Colon (tissue), 2 donors: ENCODE results near the gene TMEFF1.
"Not testable (repeated sequence)": the region's sequence is repeated elsewhere in the genome, so short reads cannot be mapped to it uniquely, and the experiment has no call there.

Source experiments
- FAIRE-seq: peaks from 2 replicates; lab custom pipeline; 2012; peaks lifted over from hg19 to GRCh38; lab: Jason Lieb, UNC
- donor health status: control.
- donor health status: control.

The TMEFF1 gene

GRCh38 chr9:100498592-100498991, 25.6 kb downstream of the TMEFF1 start:
- no peak for FAIRE-seq

GRCh38 chr9:100499460-100499859, 26.5 kb downstream of the TMEFF1 start:
- FAIRE-seq = no peak

- no peak for FAIRE-seq
Measured at GRCh38 chr9:100499866-100500265, 26.9 kb downstream of the TMEFF1 start.

GRCh38 chr9:100505564-100506159, 32.7 kb downstream of the TMEFF1 start:
- FAIRE-seq = no peak

- not testable (repeated sequence) for FAIRE-seq
Measured at GRCh38 chr9:100507350-100507749, 34.4 kb downstream of the TMEFF1 start.

- no peak for FAIRE-seq
Measured at GRCh38 chr9:100511205-100511604, 38.3 kb downstream of the TMEFF1 start.

- no peak for FAIRE-seq
Measured at GRCh38 chr9:100515578-100516494, 42.9 kb downstream of the TMEFF1 start.

- no peak for FAIRE-seq
Measured at GRCh38 chr9:100521282-100521681, 48.3 kb downstream of the TMEFF1 start.

GRCh38 chr9:100525563-100525962, 52.6 kb downstream of the TMEFF1 start:
- FAIRE-seq = no peak

- FAIRE-seq = not testable (repeated sequence)
Measured at GRCh38 chr9:100527180-100527794, 54.3 kb downstream of the TMEFF1 start.

- FAIRE-seq = no peak
Measured at GRCh38 chr9:100534401-100534800, 61.5 kb downstream of the TMEFF1 start.

GRCh38 chr9:100540327-100540726, 67.4 kb downstream of the TMEFF1 start:
- FAIRE-seq = no peak

- FAIRE-seq = no peak
Measured at GRCh38 chr9:100549048-100549447, 76.1 kb downstream of the TMEFF1 start.

- FAIRE-seq = no peak
Measured at GRCh38 chr9:100554935-100555401, 82.0 kb downstream of the TMEFF1 start.

GRCh38 chr9:100555471-100555870, 82.5 kb downstream of the TMEFF1 start:
- no peak for FAIRE-seq

- FAIRE-seq = no peak
Measured at GRCh38 chr9:100557053-100557452, 84.1 kb downstream of the TMEFF1 start.

- FAIRE-seq = no peak
Measured at GRCh38 chr9:100561256-100561655, 88.3 kb downstream of the TMEFF1 start.

GRCh38 chr9:100567856-100568255, 94.9 kb downstream of the TMEFF1 start:
- no peak for FAIRE-seq

GRCh38 chr9:100573655-100574260, 100.8 kb downstream of the TMEFF1 start:
- no peak for FAIRE-seq

GRCh38 chr9:100575006-100575405, 102.1 kb downstream of the TMEFF1 start:
- FAIRE-seq = no peak

GRCh38 chr9:100575765-100576386, 102.9 kb downstream of the TMEFF1 start:
- no peak for FAIRE-seq
